NCI-H2081 (cell line): Measurements from ENCODE around the gene NRROS.

Experiments used
- DNase-seq, 2 experiments: peaks; one replicate each; lab custom pipeline; 2025; lab: John Stamatoyannopoulos, UW

Gene NRROS

GRCh38 chr3:196650740-196651311, 11.3 kb downstream of the NRROS start:
- DNase-seq = no peak

GRCh38 chr3:196651819-196652218, 12.3 kb downstream of the NRROS start:
- DNase-seq = no peak

GRCh38 chr3:196652961-196653795, 13.7 kb downstream of the NRROS start:
- no peak for DNase-seq

GRCh38 chr3:196654006-196654734, 14.7 kb downstream of the NRROS start:
- no peak for DNase-seq

- DNase-seq = no peak
These were observed 15.2 kb downstream of the NRROS start for GRCh38 chr3:196654735-196655090.

GRCh38 chr3:196655496-196655895, 16.0 kb downstream of the NRROS start:
- DNase-seq = no peak

- DNase-seq = no peak
These were observed 16.7 kb downstream of the NRROS start for GRCh38 chr3:196656213-196656612.

GRCh38 chr3:196659901-196660351, 20.4 kb downstream of the NRROS start:
- DNase-seq = no peak

GRCh38 chr3:196660381-196661166, 21.1 kb downstream of the NRROS start:
- DNase-seq = peak; percentile 57 to 81

GRCh38 chr3:196661400-196661799, 21.9 kb downstream of the NRROS start:
- no peak for DNase-seq

GRCh38 chr3:196662033-196662432, 22.5 kb downstream of the NRROS start:
- no peak for DNase-seq

- DNase-seq = no peak
These were observed 23.4 kb downstream of the NRROS start for GRCh38 chr3:196662711-196663571.

- DNase-seq = peak; percentile 85 to 90
These were observed 26.7 kb downstream of the NRROS start for GRCh38 chr3:196666001-196666867.

GRCh38 chr3:196667056-196667825, 27.7 kb downstream of the NRROS start:
- DNase-seq = no peak

- DNase-seq = no peak
These were observed 30.8 kb downstream of the NRROS start for GRCh38 chr3:196670339-196670738.

GRCh38 chr3:196673632-196674031, 34.1 kb downstream of the NRROS start:
- no peak for DNase-seq

- no peak for DNase-seq
These were observed 37.9 kb downstream of the NRROS start for GRCh38 chr3:196677353-196677752.

- no peak for DNase-seq
These were observed 38.4 kb downstream of the NRROS start for GRCh38 chr3:196677931-196678330.
